Right ventricle myocardium superior (tissue), 1 donor: ENCODE measurements around the gene SLC1A2. TPM values are rescaled to one million over a fixed set of nuclear protein-coding genes. Genes with fewer than 3 reads are reported as not detected.

Source experiments
- total RNA-seq: library from RNA; stranded (reverse); fragmentation: NEBNext Ultra II Directional; extraction: Animal tissue kit (Norgen Biotek cat#: 25700); gene quantifications from one replicate; pipeline ENCODE4 v1.2.1, GENCODE V29; 2021
- donor health status: DM: no; HTN: yes; CAD: no; lungs with severe emphysema.

SLC1A2 gene
- total RNA-seq, 1 donor from 2014 or later, result 2.0 TPM

Other genes starting within 250 kb of the SLC1A2 start
- 14.5 TPM for gene PAMR1, start 106.1 kb upstream of the SLC1A2 start, total RNA-seq
- 0.65 TPM for gene FJX1, start 198.9 kb upstream of the SLC1A2 start, total RNA-seq
- 34.0 TPM for gene TRIM44, start 243.2 kb upstream of the SLC1A2 start, total RNA-seq